Tibial nerve (tissue), 4 donors: Measurements from ENCODE around the gene RNF151.

Experiments used
- EP300 ChIP-seq, 2 donors: sonication (generic); formaldehyde crosslinking; IDR thresholded peaks; one replicate each; pipeline ENCODE4 v1.6.1; 2017; ENCODE audit warnings: antibody characterized with exemption in 2 of 2, mild to moderate bottlenecking in 1 of 2
- POLR2A ChIP-seq, 2 donors: fragments of 450-650 bp; IDR thresholded peaks; one replicate each; pipeline ENCODE4 v1.6.1; 2017; ENCODE audit warnings: antibody characterized with exemption in 2 of 2, mild to moderate bottlenecking in 2 of 2, moderate library complexity in 2 of 2
- TF ChIP-seq, protein P1 (sequence below), 5 experiments: fragments of 200-600 bp in 3 of 5; fragments of 450-650 bp in 2 of 5; sonication (generic) in 3 of 5; IDR thresholded peaks; one replicate each; pipeline ENCODE4 v1.5.1; 2016 to 2019; ENCODE audit warnings: antibody characterized with exemption in 5 of 5, mild to moderate bottlenecking in 3 of 5, moderate library complexity in 2 of 5

DNA sequence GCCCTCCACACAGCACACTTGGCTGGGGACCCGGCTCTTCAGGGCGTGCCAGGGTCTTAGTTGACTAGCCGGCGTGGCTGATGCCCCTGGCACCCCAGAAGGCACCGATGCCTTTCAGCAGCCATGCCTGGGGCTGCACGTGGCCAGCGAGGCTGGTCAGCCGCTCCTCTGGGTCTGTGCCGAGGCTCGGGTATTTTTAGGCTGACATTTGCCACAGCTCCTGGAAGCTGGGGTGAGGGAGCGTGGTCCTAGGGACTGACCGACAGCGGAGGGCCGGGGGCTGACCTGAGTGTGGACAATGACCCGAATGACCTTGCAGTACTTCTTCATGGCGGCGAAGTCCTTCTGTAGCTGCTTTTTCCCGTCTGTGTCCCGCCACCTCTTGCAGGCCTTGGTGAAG is 16.1 kb upstream of the RNF151 start:
- TF ChIP-seq, protein P1, sequence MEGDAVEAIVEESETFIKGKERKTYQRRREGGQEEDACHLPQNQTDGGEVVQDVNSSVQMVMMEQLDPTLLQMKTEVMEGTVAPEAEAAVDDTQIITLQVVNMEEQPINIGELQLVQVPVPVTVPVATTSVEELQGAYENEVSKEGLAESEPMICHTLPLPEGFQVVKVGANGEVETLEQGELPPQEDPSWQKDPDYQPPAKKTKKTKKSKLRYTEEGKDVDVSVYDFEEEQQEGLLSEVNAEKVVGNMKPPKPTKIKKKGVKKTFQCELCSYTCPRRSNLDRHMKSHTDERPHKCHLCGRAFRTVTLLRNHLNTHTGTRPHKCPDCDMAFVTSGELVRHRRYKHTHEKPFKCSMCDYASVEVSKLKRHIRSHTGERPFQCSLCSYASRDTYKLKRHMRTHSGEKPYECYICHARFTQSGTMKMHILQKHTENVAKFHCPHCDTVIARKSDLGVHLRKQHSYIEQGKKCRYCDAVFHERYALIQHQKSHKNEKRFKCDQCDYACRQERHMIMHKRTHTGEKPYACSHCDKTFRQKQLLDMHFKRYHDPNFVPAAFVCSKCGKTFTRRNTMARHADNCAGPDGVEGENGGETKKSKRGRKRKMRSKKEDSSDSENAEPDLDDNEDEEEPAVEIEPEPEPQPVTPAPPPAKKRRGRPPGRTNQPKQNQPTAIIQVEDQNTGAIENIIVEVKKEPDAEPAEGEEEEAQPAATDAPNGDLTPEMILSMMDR (IDR thresholded peaks at IDR 0.05) = no peak
- TF ChIP-seq POLR2A (IDR thresholded peaks at IDR 0.05) (no peak), EP300 (IDR thresholded peaks at IDR 0.05) (no peak)
